Panc1 (cell line): ENCODE data around the gene NPR3.

ENCODE experiments used
- CTCF ChIP-seq: fragments of 450-650 bp; IDR thresholded peaks from 2 replicates; pipeline ENCODE4 v1.5.1; 2017; ENCODE audit warnings: mild to moderate bottlenecking
- POLR2AphosphoS5 ChIP-seq: IDR thresholded peaks from 2 replicates; pipeline ENCODE4 v1.6.1; 2012; ENCODE audit warnings: mild to moderate bottlenecking, low read depth, low read length, moderate library complexity

- TF ChIP-seq CTCF: no peak
- no peak for TF ChIP-seq POLR2AphosphoS5
Observed at GRCh38 chr5:32785611-32786254, 74.6 kb downstream of the NPR3 start.
